Bronchial epithelial cell (primary cell): ENCODE data around the gene SPZ1. TPM values are rescaled to one million over a fixed set of nuclear protein-coding genes. Genes with fewer than 3 reads are reported as not detected.

Experiments
- DNase-seq: peaks from one replicate; pipeline ENCODE4 v3.0.0-alpha.2; 2010; ENCODE audit warnings: low read depth
- FAIRE-seq: peaks from 2 replicates; lab custom pipeline; 2011; peaks lifted over from hg19 to GRCh38; lab: Jason Lieb, UNC
- H3K27me3 ChIP-seq: 2 replicates; pipeline ENCODE4 v1.5.1; 2011; ENCODE audit warnings: low read length; ENCODE audit not compliant: control insufficient read depth, insufficient read depth
- H3K36me3 ChIP-seq: 2 replicates; pipeline ENCODE4 v1.5.1; 2011; ENCODE audit warnings: low read length; ENCODE audit not compliant: control insufficient read depth, insufficient read depth
- H3K4me3 ChIP-seq: 2 replicates; pipeline ENCODE4 v1.5.1; 2011; ENCODE audit warnings: mild to moderate bottlenecking, low read depth, low read length, control low read depth
- total RNA-seq: library from RNA; depleted of rRNA; stranded (reverse); fragments of >200 nt; gene quantifications from 2 replicates; pipeline ENCODE4 v1.2.1, GENCODE V29; 2014
- TF ChIP-seq, protein P1 (sequence below): IDR thresholded peaks from 2 replicates; pipeline ENCODE4 v1.5.1; 2011; ENCODE audit warnings: mild to moderate bottlenecking, moderate library complexity, low read length, control low read depth, inconsistent platforms; ENCODE audit not compliant: insufficient read depth, severe bottlenecking

SPZ1 gene
- total RNA-seq, 1 donor from 2014 or later: not detected

DNA sequence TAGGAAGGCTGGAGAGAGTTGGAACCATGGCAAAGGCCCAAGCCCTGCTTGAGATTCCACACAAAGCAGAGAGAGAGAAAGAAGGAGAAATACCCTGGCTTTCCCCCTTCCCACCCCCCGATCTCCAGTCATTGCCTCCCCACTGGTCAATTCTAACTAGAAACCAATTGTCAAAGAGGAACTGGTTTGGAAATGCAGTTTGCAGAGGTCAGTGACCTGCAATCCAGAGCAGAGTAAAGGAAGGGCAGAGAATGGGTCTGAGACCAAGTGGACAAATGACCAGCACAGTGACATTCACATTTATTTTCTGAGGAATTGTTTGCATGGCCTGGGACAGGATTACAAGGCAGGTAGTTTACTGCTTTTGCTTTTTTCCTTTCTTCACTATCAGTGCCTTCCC, 50.6 kb downstream of the SPZ1 start:
- DNase-seq (no peak), FAIRE-seq (no peak)
- Histone ChIP-seq H3K36me3 (no peaks in the 10 kb centered on the region), H3K4me3 (no peak overlapping the region), H3K27me3 (no peaks in the 10 kb centered on the region)
- TF ChIP-seq, protein P1, sequence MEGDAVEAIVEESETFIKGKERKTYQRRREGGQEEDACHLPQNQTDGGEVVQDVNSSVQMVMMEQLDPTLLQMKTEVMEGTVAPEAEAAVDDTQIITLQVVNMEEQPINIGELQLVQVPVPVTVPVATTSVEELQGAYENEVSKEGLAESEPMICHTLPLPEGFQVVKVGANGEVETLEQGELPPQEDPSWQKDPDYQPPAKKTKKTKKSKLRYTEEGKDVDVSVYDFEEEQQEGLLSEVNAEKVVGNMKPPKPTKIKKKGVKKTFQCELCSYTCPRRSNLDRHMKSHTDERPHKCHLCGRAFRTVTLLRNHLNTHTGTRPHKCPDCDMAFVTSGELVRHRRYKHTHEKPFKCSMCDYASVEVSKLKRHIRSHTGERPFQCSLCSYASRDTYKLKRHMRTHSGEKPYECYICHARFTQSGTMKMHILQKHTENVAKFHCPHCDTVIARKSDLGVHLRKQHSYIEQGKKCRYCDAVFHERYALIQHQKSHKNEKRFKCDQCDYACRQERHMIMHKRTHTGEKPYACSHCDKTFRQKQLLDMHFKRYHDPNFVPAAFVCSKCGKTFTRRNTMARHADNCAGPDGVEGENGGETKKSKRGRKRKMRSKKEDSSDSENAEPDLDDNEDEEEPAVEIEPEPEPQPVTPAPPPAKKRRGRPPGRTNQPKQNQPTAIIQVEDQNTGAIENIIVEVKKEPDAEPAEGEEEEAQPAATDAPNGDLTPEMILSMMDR: no peak

Other genes with a start within 250 kb of the SPZ1 start
- gene SERINC5, start 64.0 kb upstream of the SPZ1 start, total RNA-seq: 33.4 and 48.8 TPM in 2 replicates
- 16.8 and 22.9 TPM in 2 replicates for gene ZFYVE16, start 88.1 kb downstream of the SPZ1 start, total RNA-seq
- gene FAM151B, start 168.1 kb downstream of the SPZ1 start, total RNA-seq: 0.79 and 2.0 TPM in 2 replicates